HG03095 (cell line): ENCODE data around the gene IGSF8.
"Not testable (repeated sequence)": the region's sequence is repeated elsewhere in the genome, so short reads cannot be mapped to it uniquely, and the experiment has no call there.

Experiments used
- ATAC-seq: cut with Tn5 transposase; IDR thresholded peaks from one replicate; pipeline ENCODE4 v1.9.1; 2021; ENCODE audit warnings: moderate library complexity; ENCODE audit not compliant: unreplicated experiment

The IGSF8 gene

DNA sequence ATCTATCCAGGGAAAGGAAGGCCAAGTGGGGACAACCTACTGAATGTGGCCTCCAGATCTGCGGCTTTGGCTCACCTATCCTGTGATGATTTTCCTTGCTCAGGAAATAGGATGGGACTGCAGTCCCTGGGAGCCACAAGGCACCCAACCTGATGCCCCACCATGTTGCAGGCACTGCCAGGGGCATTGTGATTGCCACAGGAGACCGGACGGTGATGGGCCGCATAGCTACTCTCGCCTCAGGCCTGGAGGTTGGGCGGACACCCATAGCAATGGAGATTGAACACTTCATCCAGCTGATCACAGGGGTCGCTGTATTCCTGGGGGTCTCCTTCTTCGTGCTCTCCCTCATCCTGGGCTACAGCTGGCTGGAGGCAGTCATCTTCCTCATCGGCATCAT is 29.0 kb upstream of the IGSF8 start:
- ATAC-seq: no peak

DNA sequence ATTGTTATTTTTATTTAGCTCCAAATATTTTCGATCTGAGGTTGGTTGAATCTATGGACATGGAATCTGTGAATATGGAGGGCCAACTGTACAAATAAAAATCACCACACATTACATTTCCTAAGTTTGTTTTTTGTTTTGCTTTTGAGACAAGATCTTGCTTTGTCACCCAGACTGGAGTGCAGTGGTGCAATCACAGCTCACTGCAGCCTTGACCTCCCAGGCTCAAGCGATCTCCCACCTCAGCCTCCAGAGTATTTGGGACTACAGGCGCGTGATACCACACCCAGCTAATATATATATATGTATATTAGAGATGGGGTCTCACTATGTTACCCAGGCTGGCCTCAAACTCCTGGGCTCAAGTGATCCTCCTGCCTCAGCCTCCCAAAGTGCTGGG is 27.9 kb upstream of the IGSF8 start:
- not testable (repeated sequence) for ATAC-seq

DNA sequence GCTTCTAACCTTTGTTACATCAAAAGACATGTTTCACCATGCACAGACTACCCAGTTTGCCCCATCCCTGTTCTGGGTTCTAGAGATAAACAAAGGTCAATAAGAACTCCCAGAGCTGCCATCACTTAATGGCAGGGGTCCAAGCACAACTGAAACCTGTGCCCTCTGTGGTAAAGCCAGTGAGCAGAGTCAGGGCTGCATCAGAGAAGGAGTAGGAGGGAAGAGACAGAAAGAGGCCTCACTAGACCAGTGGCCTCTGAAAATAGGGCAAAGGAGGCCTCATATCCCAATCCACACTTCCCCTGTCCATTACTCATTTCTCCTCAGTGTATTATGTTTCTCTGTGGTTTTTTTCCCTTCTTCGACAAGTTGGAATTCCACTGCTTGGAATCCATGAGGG is 27.3 kb upstream of the IGSF8 start:
- no peak for ATAC-seq

DNA sequence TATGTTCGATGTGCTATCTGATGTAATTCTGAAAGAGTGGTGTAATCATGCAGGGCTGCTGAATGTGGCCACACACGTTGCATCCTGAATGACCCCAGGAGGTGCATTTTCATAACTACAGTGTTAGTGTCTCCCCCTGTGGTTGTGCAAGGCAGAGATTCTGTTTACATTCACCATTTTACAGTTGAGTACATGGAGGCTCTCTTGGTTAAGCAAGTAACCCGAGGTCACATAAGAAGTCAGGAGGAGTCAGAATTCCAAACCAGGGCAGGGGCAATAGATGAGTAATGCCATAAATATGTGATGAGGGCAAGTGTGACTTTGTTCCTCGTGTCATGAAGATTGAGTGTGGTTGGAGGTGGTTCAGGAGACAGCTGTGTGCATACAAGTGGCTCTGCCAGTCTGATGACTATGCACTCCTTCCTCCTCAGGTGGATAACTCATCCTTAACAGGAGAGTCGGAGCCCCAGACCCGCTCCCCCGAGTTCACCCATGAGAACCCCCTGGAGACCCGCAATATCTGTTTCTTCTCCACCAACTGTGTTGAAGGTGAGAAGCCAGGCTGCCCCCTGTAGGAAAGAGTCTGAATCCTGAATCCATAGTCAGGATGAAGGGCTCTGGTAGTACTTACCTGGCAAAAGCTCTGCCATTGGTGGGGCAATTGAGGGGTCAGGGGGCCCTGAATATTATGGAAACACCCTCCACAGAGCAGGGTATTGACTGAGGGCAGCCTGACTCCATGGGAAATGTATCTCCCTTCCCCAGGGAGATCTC is 26.5 kb upstream of the IGSF8 start:
- no peak for ATAC-seq

DNA sequence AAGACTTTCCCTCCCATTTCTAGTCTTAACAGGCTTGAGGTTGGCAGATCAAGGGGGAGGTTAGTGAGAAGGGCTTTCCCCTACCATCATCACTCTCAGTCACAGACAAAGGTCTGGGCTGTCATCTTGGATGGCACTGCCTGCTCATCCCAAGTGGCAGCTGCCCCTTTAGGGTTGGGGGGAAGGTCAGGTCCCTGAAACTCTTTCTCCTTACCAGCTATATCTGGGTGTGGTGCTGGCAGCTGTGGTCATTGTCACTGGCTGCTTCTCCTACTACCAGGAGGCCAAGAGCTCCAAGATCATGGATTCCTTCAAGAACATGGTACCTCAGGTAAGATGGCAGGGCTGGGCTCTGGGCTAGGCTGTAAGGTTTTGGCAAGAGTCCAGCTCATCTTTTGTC is 25.3 kb upstream of the IGSF8 start:
- no peak for ATAC-seq

DNA sequence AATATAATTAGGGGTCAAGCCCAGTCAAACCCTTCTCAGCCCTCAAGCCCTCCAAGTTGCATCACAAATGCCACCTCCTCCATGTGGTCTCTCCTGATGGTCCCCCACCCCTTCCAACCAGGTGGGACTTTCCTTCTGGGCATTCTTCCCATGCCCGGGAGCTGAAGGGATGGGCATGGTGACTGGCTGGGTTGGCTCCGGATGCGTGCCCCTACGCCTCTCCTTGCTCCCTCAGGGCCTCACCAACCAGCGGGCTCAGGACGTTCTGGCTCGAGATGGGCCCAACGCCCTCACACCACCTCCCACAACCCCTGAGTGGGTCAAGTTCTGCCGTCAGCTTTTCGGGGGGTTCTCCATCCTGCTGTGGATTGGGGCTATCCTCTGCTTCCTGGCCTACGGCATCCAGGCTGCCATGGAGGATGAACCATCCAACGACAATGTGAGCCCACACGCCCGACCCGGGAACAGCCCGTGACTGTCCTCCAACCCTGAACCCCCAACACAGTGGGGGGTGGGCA is 24.6 kb upstream of the IGSF8 start:
- ATAC-seq: no peak

DNA sequence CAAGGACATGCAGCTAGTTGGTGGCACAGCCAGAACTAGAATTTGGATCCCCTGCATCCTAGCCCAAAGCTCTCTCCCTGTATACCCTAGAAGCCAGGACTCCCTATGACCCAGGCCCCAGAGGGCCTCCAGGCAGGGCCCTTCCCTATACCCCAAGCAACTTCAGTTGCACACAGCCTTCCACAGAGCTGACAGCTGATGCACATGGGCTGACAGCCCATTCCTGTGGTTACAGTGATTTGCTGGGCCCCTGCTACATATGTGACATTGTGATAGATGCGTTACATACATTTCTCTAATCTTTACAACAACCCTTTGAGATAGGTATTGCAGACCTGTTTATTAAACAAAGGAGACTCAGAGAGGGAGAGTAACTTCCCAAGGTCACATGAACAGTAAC is 23.0 kb upstream of the IGSF8 start:
- no peak for ATAC-seq

DNA sequence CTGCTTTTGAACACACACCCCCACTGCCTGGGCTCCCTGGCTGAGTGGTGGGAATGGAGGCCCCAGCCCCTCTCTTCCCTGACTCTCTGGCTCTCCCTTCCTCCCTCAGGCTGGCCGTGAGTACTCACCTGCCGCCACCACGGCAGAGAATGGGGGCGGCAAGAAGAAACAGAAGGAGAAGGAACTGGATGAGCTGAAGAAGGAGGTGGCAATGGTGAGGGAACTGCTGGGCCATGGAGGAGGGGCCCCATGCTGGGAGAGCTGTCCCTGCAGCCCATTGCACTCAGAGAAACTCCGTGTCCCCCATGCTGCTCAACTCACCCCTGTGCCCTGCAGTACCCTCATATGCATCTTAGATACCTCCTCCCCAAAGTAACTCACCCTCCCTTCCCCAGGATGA is 22.4 kb upstream of the IGSF8 start:
- no peak for ATAC-seq

DNA sequence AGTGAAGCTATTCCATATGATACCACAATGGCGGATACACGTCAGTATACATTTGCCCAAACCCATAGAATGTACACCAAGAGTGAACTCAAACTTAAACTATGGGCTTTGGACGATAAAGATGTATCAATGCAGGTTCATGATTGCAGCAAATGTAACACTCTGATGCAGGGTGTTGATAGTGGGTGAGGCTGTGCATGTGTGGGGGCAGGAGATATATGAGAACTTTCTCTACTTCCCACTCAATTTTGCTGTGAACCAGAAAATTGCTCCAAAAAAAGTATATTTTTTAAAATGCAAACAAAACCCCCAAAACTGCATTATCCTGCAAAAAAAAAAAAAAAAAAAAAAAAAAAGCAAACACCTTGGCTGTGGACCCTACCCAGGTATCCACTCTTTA is 20.5 kb upstream of the IGSF8 start:
- no peak for ATAC-seq

DNA sequence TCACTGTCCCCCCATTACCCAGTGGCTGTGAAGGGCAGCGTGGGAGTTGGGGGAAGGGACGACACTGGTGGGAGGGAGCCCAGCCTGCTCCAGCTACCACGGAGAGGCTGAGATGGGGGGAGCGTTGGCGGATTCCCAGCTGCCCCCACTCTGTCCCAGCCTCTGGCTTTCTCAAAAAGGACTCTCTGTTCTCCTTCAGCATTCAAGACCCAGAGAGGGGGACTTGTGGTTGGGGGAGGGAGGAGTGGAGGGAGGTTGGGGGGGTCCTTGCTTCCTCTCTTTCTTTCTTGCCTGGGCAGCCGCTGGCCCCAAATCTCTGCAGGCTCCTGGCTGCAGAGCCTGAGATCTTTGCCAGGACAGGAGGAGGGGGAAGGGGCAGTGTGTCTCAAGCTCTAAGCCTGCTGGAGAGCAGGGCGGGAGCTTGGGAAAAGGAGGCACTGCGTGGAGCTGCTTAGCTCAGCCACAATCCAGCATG is 19.3 kb upstream of the IGSF8 start:
- no peak for ATAC-seq

DNA sequence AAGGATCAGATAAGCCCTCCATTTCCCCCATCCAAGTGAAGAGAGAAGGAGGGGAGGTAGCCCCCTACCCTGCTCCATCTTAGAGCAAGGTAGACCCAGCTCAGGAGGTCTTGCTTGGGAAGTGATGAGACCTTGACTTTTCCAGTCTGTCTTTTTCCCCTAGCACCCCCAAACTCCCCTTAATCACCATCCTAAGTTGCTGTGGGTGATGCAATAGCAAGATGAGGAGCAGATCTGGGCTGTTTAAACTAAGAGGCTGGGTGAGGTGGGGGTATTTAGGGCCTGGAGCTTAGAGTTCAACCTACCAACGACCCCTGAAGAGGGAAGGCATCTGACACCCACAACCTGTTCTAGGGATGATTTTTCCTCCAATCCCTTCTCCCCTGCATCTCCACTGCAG is 18.9 kb upstream of the IGSF8 start:
- no peak for ATAC-seq

DNA sequence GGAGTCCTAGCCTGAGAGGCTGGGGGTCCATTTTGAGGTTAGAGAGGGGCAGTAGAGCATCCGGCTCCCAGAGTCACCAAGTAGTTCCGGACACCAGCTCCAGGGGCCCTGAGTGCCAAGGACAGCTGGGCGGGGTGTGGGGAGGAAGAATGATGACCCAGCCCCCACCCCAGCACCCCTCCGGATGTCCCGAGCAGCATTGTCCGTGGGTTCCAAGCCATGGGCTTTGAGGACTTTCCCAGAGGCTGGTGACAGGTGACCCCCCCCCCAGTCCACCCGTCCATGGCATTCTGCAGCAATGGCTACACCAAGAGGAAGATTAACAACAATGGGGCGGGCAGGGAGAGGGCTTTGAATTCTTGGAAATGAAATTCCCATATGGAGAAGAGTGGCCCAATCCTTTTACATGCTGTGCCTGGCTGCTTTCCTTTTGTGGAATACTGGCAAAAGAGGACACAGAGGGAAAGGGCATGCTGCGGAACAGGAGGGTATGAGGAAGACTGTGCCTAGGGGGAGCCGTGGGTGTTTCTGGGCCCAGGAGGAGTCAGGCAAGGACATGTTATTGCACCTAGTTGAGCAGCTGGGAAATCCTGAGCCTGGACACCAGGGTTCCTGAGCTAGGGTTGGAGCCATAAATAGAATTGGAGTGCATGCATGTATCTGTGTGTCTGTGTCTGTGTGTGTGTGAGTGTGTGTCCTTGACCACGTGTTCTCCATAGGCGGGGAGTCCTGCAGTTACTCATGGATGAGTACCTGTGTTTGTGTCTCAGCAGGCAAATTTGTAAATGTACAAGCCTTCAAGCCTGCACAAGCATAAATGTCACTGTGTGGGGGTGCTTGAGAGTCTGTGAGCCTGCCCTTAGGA is 18.1 kb upstream of the IGSF8 start:
- no peak for ATAC-seq

DNA sequence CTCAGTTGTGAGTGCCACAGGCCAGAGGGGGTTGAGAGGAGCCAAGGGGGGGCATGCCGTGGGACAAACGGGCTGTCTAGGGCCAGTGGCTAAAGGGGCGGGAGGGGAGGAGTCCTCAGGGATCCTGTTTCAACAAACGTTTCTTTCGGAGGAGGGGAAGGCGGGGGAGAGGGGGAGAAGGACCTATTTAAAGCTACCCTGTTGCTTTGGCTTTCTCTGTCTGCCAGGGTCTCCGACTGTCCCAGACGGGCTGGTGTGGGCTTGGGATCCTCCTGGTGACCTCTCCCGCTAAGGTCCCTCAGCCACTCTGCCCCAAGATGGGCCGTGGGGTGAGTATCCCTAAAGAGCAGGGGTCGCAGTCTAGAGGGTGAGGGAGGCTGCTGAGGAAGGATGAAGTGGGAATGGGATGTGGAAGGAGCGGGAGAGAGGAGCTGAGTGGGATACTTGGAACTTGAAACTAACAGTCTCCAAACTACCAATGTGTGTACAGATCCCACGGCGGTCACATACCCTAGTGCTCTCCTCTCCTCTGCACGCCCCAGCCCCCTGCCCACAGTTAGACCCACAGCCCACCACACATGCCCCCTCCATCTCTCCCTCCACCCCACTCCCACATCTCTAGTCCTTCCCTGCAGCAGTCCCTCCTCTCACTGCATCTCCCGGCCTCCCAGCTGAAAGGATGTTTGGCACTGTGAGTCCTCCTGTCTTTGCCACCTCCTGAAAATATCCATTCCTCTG is 17.3 kb upstream of the IGSF8 start, which contains the start of gene ATP1A2:
ATP1A2 (plus strand) TSS at position 215 of the 738 bp plus-strand sequence; CDS start at position 318, 103 bp downstream.
- no peak for ATAC-seq

DNA sequence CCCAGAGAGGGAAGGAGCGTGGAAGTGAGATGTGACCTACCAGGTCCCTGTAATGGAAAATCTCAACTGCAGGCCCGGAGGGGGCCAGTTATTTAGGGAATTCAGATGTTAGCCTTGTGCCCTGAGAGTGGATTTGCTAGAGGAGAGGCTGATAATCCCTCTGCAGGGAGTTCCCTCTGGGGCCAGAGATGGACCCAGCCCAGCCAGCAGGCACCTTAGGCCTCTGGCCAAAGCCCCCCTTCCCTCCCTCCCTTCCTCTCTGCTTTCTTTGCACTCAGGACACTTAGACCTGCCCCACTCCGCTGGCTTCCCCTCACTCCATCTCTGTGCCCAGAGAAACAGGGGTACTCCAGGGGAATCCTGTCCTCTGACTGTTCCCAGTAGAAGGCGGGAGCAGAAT is 15.7 kb upstream of the IGSF8 start:
- ATAC-seq: no peak

DNA sequence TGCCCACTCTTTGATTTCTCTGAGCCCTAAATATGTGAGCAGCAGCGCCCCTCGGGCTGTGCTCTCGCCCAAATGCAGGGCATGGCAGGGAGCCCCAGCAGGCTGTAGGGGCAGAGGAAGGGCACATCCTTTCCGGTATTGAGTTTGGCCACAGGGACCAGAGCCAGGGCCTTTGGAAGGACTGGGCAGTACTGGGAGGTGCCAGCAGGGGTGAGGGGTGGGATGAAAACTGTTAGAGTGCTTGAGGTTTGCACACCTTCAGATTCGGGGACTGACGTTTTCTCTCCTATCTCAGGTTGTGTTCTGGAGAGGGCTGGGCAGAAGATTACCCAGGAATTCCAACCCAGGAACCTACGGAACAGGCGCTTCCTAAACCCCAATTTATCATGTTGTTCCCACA is 15.0 kb upstream of the IGSF8 start:
- no peak for ATAC-seq

DNA sequence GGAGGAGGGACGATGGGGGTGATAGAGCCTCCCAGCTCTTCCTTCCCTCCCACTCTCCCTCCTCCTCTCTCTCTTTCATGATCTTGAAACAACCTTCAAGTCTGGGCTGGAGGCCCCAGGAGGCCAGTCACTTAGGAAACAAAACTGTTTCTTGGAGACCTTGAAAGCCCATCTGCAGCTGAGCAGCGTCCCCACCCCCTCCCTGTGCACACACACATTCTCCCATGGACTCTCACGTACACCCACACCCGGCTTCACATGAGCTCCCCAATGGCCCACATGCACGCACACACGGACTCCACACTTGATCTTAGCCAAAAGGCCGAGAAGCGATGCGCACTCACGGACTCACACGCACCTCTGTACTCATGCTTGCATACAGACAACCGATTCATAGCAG is 13.9 kb upstream of the IGSF8 start:
- no peak for ATAC-seq

DNA sequence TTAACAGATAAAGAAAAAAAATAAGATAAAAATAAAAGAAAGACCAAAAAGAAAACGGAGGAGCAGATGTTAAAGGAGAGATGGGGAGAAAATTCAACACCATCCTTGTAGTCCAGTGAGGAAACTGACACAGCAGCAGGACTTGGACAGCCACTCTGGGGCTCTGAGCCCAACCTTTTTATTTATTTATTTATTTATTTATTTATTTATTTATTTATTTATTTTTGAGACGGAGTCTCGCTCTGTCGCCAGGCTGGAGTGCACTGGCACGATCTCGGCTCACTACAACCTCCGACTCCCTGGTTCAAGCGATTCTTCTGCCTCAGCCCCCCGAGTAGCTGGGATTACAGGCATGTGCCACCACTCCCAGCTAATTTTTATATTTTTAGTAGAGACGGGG is 13.0 kb upstream of the IGSF8 start:
- not testable (repeated sequence) for ATAC-seq

DNA sequence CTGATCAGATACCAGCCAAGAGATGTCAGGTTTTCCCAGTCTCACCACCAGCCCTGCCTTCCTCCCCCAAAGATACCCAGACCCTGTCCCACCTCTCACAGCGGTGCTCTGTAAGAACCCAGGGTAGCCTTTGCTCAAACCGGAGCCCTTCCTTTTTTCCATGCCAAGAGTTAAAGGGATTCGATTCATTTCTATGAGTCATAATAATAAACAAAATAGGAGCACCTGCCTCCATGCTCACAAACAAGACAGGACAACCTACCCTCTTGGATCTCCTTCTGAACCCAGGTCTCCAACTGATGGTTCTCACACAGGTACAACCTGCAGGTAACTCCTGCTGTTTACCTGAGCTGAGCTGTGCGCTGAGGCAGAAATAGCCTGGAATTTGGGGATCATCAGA is 11.3 kb upstream of the IGSF8 start:
- no peak for ATAC-seq

DNA sequence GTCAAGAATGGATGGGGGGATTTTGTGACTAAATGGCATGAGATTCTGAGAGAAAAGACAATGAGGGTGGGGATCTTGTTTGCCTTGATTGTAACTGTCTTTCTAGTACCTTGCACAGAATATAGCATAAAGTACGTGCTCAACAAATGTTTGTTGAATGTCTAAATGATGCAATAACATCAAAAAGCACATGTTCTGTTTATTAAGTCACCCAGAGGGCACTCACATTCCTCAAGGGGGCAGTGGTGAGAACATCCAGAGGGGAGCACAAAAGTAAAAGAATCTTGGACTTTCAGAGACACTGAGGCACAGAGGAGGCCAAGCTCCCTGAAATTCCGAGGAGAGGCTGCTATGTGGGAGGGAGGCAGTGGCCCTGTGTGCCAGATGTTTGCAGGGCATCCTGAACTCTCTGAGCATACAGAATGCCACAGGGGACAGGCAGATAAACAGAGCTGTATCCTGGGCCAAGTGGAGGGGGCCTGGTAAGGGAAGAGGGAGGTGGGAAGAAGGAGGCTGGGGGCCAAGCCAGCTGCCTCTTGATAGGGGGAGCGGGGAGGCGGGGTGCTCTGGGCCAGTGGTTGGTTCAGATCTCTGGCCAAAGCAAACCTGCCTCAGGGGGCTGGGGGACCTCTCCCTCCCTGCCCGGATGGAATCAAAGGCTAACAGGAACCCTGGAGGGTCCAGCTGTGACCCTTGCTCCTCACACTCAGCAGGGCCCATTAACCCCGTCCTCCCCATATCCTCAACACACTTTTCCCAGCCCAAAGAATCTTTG is 10.7 kb upstream of the IGSF8 start:
- ATAC-seq: no peak

DNA sequence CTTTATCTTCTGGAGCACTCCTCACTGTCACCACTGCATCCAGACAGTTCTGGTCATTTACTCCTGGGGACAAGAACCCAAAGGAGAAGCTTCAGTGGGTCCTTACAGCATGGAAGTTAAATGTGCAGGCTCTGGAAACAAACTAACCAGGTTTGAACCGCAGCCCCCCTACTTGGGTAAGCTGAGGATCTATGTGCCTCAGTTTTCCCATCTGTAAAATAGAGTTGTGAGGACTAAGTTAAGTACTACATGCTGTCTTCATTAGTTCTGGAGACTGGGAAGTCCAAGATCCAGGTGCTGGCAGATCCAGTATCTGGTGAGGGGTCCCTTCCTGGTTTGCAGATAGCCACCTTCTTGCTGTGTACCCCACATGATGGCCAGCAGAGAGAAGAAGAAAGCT is 9.1 kb upstream of the IGSF8 start:
- no peak for ATAC-seq
